CD14-positive monocyte (primary cell): ENCODE data around the gene RPL11. TPM values are rescaled to one million over a fixed set of nuclear protein-coding genes. Genes with fewer than 3 reads are reported as not detected.

Source experiments
- DNase-seq, 3 donors: peaks; one replicate each; pipeline ENCODE4 v3.0.0-alpha.2; 2011 to 2022
- H2AFZ ChIP-seq: 2 replicates; pipeline ENCODE4 v1.6.0; 2012; ENCODE audit warnings: mild to moderate bottlenecking, low read depth, low read length, inconsistent platforms; ENCODE audit not compliant: insufficient read depth, poor library complexity, severe bottlenecking
- H3K27ac ChIP-seq, 2 donors: 1 replicate in 1 of 2; 2 replicates in 1 of 2; pipeline ENCODE4 v1.5.1; 2012 to 2013; ENCODE audit warnings: low read length in 2 of 2, control low read depth in 1 of 2, inconsistent platforms in 1 of 2, low read depth in 1 of 2, mild to moderate bottlenecking in 1 of 2
- H3K27me3 ChIP-seq, 2 donors: one replicate each; pipeline versions ENCODE4 v1.6.0 to v1.6.1; 2011 to 2013; ENCODE audit warnings: low read length in 2 of 2; ENCODE audit not compliant: control insufficient read depth in 2 of 2, insufficient read depth in 2 of 2
- H3K36me3 ChIP-seq, 2 donors: replicated peaks in 1 of 2; 1 replicate in 1 of 2; 2 replicates in 1 of 2; pipeline versions ENCODE4 v1.5.1 to v1.6.1; 2012 to 2013; ENCODE audit warnings: low read length in 2 of 2, control low read depth in 1 of 2, inconsistent platforms in 1 of 2, mild to moderate bottlenecking in 1 of 2; ENCODE audit not compliant: insufficient read depth in 2 of 2, control insufficient read depth in 1 of 2
- H3K4me1 ChIP-seq, 2 donors: 1 replicate in 1 of 2; 2 replicates in 1 of 2; pipeline versions ENCODE4 v1.5.1 to v1.6.1; 2012 to 2013; ENCODE audit warnings: low read length in 2 of 2, control low read depth in 1 of 2, inconsistent platforms in 1 of 2, mild to moderate bottlenecking in 1 of 2, moderate library complexity in 1 of 2; ENCODE audit not compliant: insufficient read depth in 2 of 2, control insufficient read depth in 1 of 2
- H3K4me2 ChIP-seq: replicated peaks from 2 replicates; pipeline ENCODE3; 2012; ENCODE audit warnings: low read length, moderate library complexity, mild to moderate bottlenecking; ENCODE audit not compliant: poor library complexity, severe bottlenecking; ENCODE audit errors: extremely low read depth
- H3K4me3 ChIP-seq, 3 experiments: fragments of 200-600 bp in 1 of 3; sonication (generic) in 1 of 3; replicated peaks in 1 of 3; 1 replicate in 2 of 3; 2 replicates in 1 of 3; pipeline ENCODE4 v1.5.1; 2011 to 2013; ENCODE audit warnings: low read length in 3 of 3, mild to moderate bottlenecking in 3 of 3, control low read depth in 2 of 3, low read depth in 2 of 3, inconsistent platforms in 1 of 3, moderate library complexity in 1 of 3
- H3K79me2 ChIP-seq: 2 replicates; pipeline ENCODE4 v1.6.0; 2012; ENCODE audit warnings: mild to moderate bottlenecking, control low read depth, inconsistent platforms, low read length, moderate library complexity; ENCODE audit not compliant: insufficient read depth
- H3K9ac ChIP-seq: 2 replicates; pipeline ENCODE4 v1.6.0; 2017; ENCODE audit warnings: low read length, mild to moderate bottlenecking; ENCODE audit not compliant: insufficient read depth, poor library complexity, severe bottlenecking
- H3K9me3 ChIP-seq, 2 donors: replicated peaks in 1 of 2; 1 replicate in 1 of 2; 2 replicates in 1 of 2; pipeline versions ENCODE4 v1.5.1 to v1.6.1; 2012 to 2013; ENCODE audit warnings: low read length in 2 of 2, control low read depth in 1 of 2; ENCODE audit not compliant: control insufficient read depth in 1 of 2, insufficient read depth in 1 of 2
- H4K20me1 ChIP-seq: 2 replicates; pipeline ENCODE4 v1.6.0; 2012; ENCODE audit warnings: mild to moderate bottlenecking, low read length, control low read depth, moderate library complexity; ENCODE audit not compliant: insufficient read depth
- H3K27ac Mint-ChIP-seq, 7 donors: one replicate each; pipeline ENCODE4 v1.8.0; 2020; ENCODE audit warnings: mild to moderate bottlenecking in 7 of 7, mixed read lengths in 7 of 7, moderate library complexity in 6 of 7, inconsistent platforms in 2 of 7
- H3K27me3 Mint-ChIP-seq, 3 donors: one replicate each; pipeline ENCODE4 v1.8.0; 2021 to 2022; ENCODE audit warnings: low read depth in 3 of 3, mild to moderate bottlenecking in 3 of 3, mixed read lengths in 3 of 3, moderate library complexity in 3 of 3, inconsistent platforms in 1 of 3
- H3K36me3 Mint-ChIP-seq, 2 donors: one replicate each; pipeline ENCODE4 v1.8.0; 2020; ENCODE audit warnings: mixed read lengths in 2 of 2, inconsistent platforms in 1 of 2, mild to moderate bottlenecking in 1 of 2
- H3K4me1 Mint-ChIP-seq: one replicate; pipeline ENCODE4 v1.8.0; 2020; ENCODE audit warnings: mild to moderate bottlenecking, mixed read lengths
- H3K4me3 Mint-ChIP-seq, 2 donors: one replicate each; pipeline ENCODE4 v1.8.0; 2020; ENCODE audit warnings: mild to moderate bottlenecking in 2 of 2, mixed read lengths in 2 of 2, moderate library complexity in 1 of 2
- H3K9me3 Mint-ChIP-seq, 7 donors: one replicate each; pipeline ENCODE4 v1.8.0; 2020 to 2022; ENCODE audit warnings: mixed read lengths in 7 of 7, mild to moderate bottlenecking in 6 of 7, moderate library complexity in 6 of 7, inconsistent platforms in 2 of 7
- WGBS: methylation state at CpG from one replicate; pipeline ENCODE4 v1.1.5; 2013; ENCODE audit warnings: missing lambda C conversion rate; ENCODE audit not compliant: insufficient coverage; 5-methylcytosine and 5-hydroxymethylcytosine counted together
- intact Hi-C, 2 donors: fragments of 100-400 bp; cut with micrococcal nuclease; formaldehyde crosslinking; loops; one replicate each; pipeline versions ENCODE4 v1.15.0 to v1.15.1; 2023
- polyA plus RNA-seq, 3 donors: library from polyadenylated mRNA; depleted of rRNA in 1 of 3; unstranded in 2 of 3; stranded (reverse) in 1 of 3; fragments of 300-500 nt in 2 of 3; fragments of >200 nt in 1 of 3; fragmentation: Illumina TruSeq in 2 of 3; gene quantifications; 1 replicate in 2 of 3; 2 replicates in 1 of 3; pipeline ENCODE4 v1.2.3, GENCODE V29; 2012 to 2021
- TF ChIP-seq, protein P1 (sequence below): fragments of 200-600 bp; IDR thresholded peaks from one replicate; pipeline ENCODE4 v1.8.0; 2022; ENCODE audit warnings: antibody characterized with exemption, mild to moderate bottlenecking

The RPL11 gene
- polyA plus RNA-seq, 3 donors: 542 to 923 (median 552) TPM

DNA sequence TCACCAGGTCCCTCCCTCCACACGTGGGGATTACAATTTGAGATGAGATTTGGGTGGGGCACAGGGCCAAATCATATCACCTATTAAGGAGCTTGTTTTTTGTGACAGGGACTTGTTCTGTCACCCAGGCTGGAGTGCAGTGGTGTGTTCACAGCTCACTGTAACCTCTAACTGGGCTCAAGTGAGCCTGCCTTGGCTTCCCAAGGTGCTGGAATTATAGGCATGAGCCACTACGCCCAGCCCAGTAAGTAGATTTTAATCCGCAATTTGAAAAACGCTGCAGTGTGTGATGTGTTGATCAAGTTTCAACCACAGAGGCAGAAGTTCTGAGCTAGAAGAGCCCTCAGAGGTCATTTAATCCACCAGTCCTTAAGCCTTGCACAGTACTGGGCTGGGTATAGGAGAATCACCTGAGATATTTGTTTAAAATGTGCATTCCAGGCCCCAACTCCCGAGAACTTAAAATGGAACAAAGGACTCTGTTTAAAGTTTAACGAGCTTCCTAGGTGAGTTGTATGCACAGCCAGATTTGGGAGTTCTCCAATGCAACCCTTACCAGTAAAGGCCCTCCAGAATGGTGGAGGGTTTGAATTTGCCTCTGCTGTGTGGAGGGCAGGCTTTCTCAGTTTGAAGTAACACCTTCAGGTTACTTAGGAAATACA, 13.4 kb downstream of the RPL11 start:
- H3K79me2 ChIP-seq: peaks cover 25% of the 10 kb centered on the region
- peaks cover 37 to 67% of the 10 kb centered on the region in 2 donors for H3K36me3 ChIP-seq
- no peak overlapping the region for H3K4me2 ChIP-seq
- peaks cover 20% of the 10 kb centered on the region for H3K4me1 Mint-ChIP-seq
- H3K36me3 Mint-ChIP-seq: peaks cover 32 to 41% of the 10 kb centered on the region in 2 donors
- intact Hi-C loops: no loop called here
- H3K27me3 ChIP-seq: no peaks in the 10 kb centered on the region
- H3K9me3 ChIP-seq: no peaks in the 10 kb centered on the region
- H3K4me3 Mint-ChIP-seq: no peak overlapping the region
- H2AFZ ChIP-seq: no peak overlapping the region
- H3K27ac ChIP-seq: no peak overlapping the region
- H3K4me3 ChIP-seq: no peak overlapping the region
- H3K27me3 Mint-ChIP-seq: peaks cover 0 to 3% (median 2%) of the 10 kb centered on the region in 3 donors
- no peak overlapping the region for H3K9ac ChIP-seq
- H3K4me1 ChIP-seq: peaks cover 8 to 13% of the 10 kb centered on the region in 2 donors
- peaks cover 38% of the 10 kb centered on the region for H4K20me1 ChIP-seq
- H3K9me3 Mint-ChIP-seq: peaks cover 0 to 1% (median 0%) of the 10 kb centered on the region in 7 donors
- peak overlapping the region in 1 of 7 donors; percentile 41 for H3K27ac Mint-ChIP-seq
- TF ChIP-seq, protein P1, sequence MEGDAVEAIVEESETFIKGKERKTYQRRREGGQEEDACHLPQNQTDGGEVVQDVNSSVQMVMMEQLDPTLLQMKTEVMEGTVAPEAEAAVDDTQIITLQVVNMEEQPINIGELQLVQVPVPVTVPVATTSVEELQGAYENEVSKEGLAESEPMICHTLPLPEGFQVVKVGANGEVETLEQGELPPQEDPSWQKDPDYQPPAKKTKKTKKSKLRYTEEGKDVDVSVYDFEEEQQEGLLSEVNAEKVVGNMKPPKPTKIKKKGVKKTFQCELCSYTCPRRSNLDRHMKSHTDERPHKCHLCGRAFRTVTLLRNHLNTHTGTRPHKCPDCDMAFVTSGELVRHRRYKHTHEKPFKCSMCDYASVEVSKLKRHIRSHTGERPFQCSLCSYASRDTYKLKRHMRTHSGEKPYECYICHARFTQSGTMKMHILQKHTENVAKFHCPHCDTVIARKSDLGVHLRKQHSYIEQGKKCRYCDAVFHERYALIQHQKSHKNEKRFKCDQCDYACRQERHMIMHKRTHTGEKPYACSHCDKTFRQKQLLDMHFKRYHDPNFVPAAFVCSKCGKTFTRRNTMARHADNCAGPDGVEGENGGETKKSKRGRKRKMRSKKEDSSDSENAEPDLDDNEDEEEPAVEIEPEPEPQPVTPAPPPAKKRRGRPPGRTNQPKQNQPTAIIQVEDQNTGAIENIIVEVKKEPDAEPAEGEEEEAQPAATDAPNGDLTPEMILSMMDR: no peak
- DNase-seq: no peak
- 100% methylated on average over 3 of the region's 6 CpGs for WGBS

DNA sequence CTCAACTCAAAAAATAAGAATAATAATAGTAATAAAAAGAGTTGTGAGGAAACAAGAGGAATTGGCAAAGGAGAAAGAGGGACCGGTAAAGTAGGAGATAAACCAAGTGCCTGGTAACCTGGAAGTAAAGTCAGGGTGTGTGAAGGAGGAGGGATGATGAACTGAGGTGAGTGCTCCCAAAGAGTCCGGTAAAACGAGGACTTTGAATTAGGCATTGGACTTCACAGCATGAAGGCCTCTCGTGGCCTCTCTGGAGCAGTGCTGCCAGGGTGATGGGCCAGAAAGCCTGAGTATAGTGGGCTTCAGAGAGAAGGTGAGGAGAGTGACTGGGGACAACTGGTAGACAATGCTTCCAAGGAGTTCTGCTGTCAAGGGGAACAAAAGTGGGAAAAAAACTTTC, 17.6 kb downstream of the RPL11 start:
- Histone ChIP-seq H3K9me3 (no peaks in the 10 kb centered on the region), H3K79me2 (peaks cover 17% of the 10 kb centered on the region), H3K27me3 (no peaks in the 10 kb centered on the region), H3K36me3 (peaks cover 10 to 52% of the 10 kb centered on the region in 2 donors), H4K20me1 (peaks cover 4% of the 10 kb centered on the region), H3K4me3 (no peak overlapping the region), H3K4me1 (no peaks in the 10 kb centered on the region), H3K4me2 (no peak overlapping the region), H3K9ac (no peak overlapping the region), H3K27ac (peak overlapping the region in 1 of 2 donors; percentile 14), H2AFZ (no peak overlapping the region)
- Mint-ChIP-seq H3K27me3 (peaks cover 0 to 3% (median 2%) of the 10 kb centered on the region in 3 donors), H3K27ac (peak overlapping the region in 2 of 7 donors; percentile 36 to 47), H3K9me3 (peaks cover 0 to 1% (median 0%) of the 10 kb centered on the region in 7 donors), H3K4me3 (no peak overlapping the region), H3K36me3 (peaks cover 16 to 18% of the 10 kb centered on the region in 2 donors), H3K4me1 (peaks cover 2% of the 10 kb centered on the region)
- DNase-seq: no peak
- TF ChIP-seq, protein P1: no peak
- intact Hi-C loops: no loop called here
- WGBS: 100% methylated on average over 4 of the region's 4 CpGs
